OCI-LY7 (cell line): ENCODE data around the gene RBM6. TPM values are rescaled to one million over a fixed set of nuclear protein-coding genes. Genes with fewer than 3 reads are reported as not detected.

ENCODE experiments used
- Bru-seq: library from RNA; stranded (reverse); fragments of 400-500 nt; gene quantifications from one replicate; lab custom pipeline; 2021; lab: Mats Ljungman, UMichigan
- BruChase-seq, 2 experiments: library from RNA; stranded (reverse); fragments of 400-500 nt; gene quantifications; one replicate each; lab custom pipeline; 2021; lab: Mats Ljungman, UMichigan
- BruUV-seq: library from RNA; stranded (reverse); fragments of 400-500 nt; replicated peaks from 2 replicates; lab custom pipeline; 2021; lab: Mats Ljungman, UMichigan
- CTCF ChIA-PET: fragments of 300-600 bp; sonication (Branson Sonifier 250); formaldehyde crosslinking; loops from one replicate; lab custom pipeline; 2022; ENCODE audit warnings: antibody characterized with exemption; ENCODE audit not compliant: unreplicated experiment; lab: Charles Lee
- POLR2A ChIA-PET: fragments of 300-600 bp; sonication (Branson Sonifier 250); formaldehyde crosslinking; loops from one replicate; lab custom pipeline; 2022; ENCODE audit warnings: antibody characterized with exemption; lab: Charles Lee
- DNase-seq: peaks from one replicate; pipeline ENCODE4 v3.0.0-alpha.2; 2015; ENCODE audit warnings: low spot score
- H2AFZ ChIP-seq: fragments of 200-600 bp; sonication (generic), shearing (Covaris generic); 2 replicates; pipeline ENCODE4 v1.6.1; 2014; ENCODE audit warnings: mild to moderate bottlenecking, antibody characterized with exemption, low read length, moderate library complexity
- H3K27ac ChIP-seq: fragments of 200-600 bp; sonication (generic); 2 replicates; pipeline ENCODE4 v1.5.1; 2014; ENCODE audit warnings: mixed run types, low read depth, mild to moderate bottlenecking, moderate library complexity, low read length, inconsistent platforms; ENCODE audit not compliant: poor library complexity, severe bottlenecking
- H3K36me3 ChIP-seq: fragments of 200-600 bp; sonication (generic); 2 replicates; pipeline ENCODE4 v1.6.1; 2014; ENCODE audit warnings: mild to moderate bottlenecking, antibody characterized with exemption, low read length, moderate library complexity, mixed read lengths; ENCODE audit not compliant: insufficient read depth
- H3K4me1 ChIP-seq: fragments of 200-600 bp; sonication (generic); 2 replicates; pipeline ENCODE4 v1.5.1; 2014; ENCODE audit warnings: mild to moderate bottlenecking, low read length; ENCODE audit not compliant: insufficient read depth, poor library complexity, severe bottlenecking
- H3K4me2 ChIP-seq: fragments of 200-600 bp; sonication (generic); 2 replicates; pipeline ENCODE4 v1.6.1; 2014; ENCODE audit warnings: mild to moderate bottlenecking, low read length
- H3K4me3 ChIP-seq: fragments of 200-600 bp; sonication (generic); 2 replicates; pipeline ENCODE4 v1.5.1; 2014; ENCODE audit warnings: mild to moderate bottlenecking, low read depth, low read length; ENCODE audit not compliant: poor library complexity, severe bottlenecking
- H3K79me2 ChIP-seq: fragments of 200-600 bp; sonication (generic); 2 replicates; pipeline ENCODE4 v1.6.1; 2016; ENCODE audit warnings: low read depth, mild to moderate bottlenecking, low read length, moderate library complexity, mixed read lengths; ENCODE audit not compliant: insufficient read depth
- H3K9me2 ChIP-seq: fragments of 200-600 bp; sonication (generic); 2 replicates; pipeline ENCODE4 v1.6.1; 2016; ENCODE audit warnings: mild to moderate bottlenecking, low read length, mixed read lengths; ENCODE audit not compliant: insufficient read depth
- H3K9me3 ChIP-seq: fragments of 200-600 bp; sonication (generic); 2 replicates; pipeline ENCODE4 v1.6.1; 2014; ENCODE audit warnings: mild to moderate bottlenecking, mixed run types, low read length, mixed read lengths
- H4K20me1 ChIP-seq: fragments of 200-600 bp; sonication (generic); 2 replicates; pipeline ENCODE4 v1.6.1; 2014; ENCODE audit warnings: mild to moderate bottlenecking, antibody characterized with exemption, low read length, moderate library complexity, mixed read lengths; ENCODE audit not compliant: insufficient read depth
- CTCF ChIP-seq: fragments of 200-600 bp; sonication (generic); conservative IDR thresholded peaks from 2 replicates; pipeline ENCODE4 v1.5.1; 2014; ENCODE audit warnings: mild to moderate bottlenecking, antibody characterized with exemption, low read length, moderate library complexity, mixed read lengths
- EZH2phosphoT487 ChIP-seq: fragments of 200-600 bp; sonication (generic); IDR thresholded peaks from 2 replicates; pipeline ENCODE4 v1.6.1; 2018; ENCODE audit warnings: low read depth, borderline replicate concordance, mild to moderate bottlenecking, mixed run types, antibody characterized with exemption, low read length, moderate library complexity, mixed read lengths
- intact Hi-C: fragments of 100-400 bp; cut with micrococcal nuclease; formaldehyde crosslinking; loops from one replicate; pipeline ENCODE4 v1.10.0; 2022; ENCODE audit not compliant: unreplicated experiment
- long read RNA-seq: library from polyadenylated mRNA; stranded (forward); transcript quantifications from one replicate; pipeline ENCODE4 v2.0.0, GENCODE V29; 2022
- total RNA-seq, 2 experiments: library from RNA; depleted of rRNA in 1 of 2; stranded (reverse); fragments of >200 nt in 1 of 2; shearing (Covaris generic) in 1 of 2; gene quantifications; 2 replicates each; pipeline ENCODE4 v1.2.3, GENCODE V29; 2014 to 2022

The RBM6 gene
- 83.7 and 134 TPM in 2 replicates for total RNA-seq (2014; rRNA removed; shearing (Covaris generic))
- 173 and 185 TPM in 2 replicates for total RNA-seq (2022)
- percentile 93 among the genes with signal in this experiment for Bru-seq, nascent RNA
- BruChase-seq, experiment 1, labeled RNA remaining after a 6-hour chase: percentile 96 among the genes with signal in this experiment
- percentile 95 among the genes with signal in this experiment for BruChase-seq, experiment 2, labeled RNA remaining after a 2-hour chase
- long read RNA-seq, full-length matches to known transcripts: 54 of 114 reads
- long read RNA-seq, partial matches to known transcripts: 22 of 114 reads
- long read RNA-seq, other reads (novel, unspliced or antisense): 38 of 114 reads

- ChIA-PET CTCF (interaction anchor here (1.6 to 1.9 kb wide), 2 partner anchors 9 to 11 kb away, joined by 4 to 6 read pairs; partner anchors contain the start of gene MON1A), POLR2A (interaction anchor here (0.5 to 2.7 kb wide), 6 partner anchors 10 to 114 kb away, joined by 3 to 32 read pairs (median 4); partner anchors contain the start of gene MON1A)
- peak; percentile 99 for DNase-seq
- Histone ChIP-seq H3K4me1 (peaks cover 35% of the 10 kb centered on the region), H3K9me3 (peaks cover 16% of the 10 kb centered on the region), H2AFZ (peak within 1 kb of the TSS; percentile 69; the same call in 1 of the 2 replicates), H3K4me3 (peak within 1 kb of the TSS; percentile 85), H4K20me1 (no peaks in the 10 kb centered on the region), H3K27ac (peak within 1 kb of the TSS; percentile 81), H3K36me3 (peaks cover 31% of the 10 kb centered on the region), H3K4me2 (peak within 1 kb of the TSS; percentile 82), H3K79me2 (peaks cover 48% of the 10 kb centered on the region), H3K9me2 (no peaks in the 10 kb centered on the region)
- no peak for TF ChIP-seq EZH2phosphoT487
- no peak for TF ChIP-seq CTCF
- intact Hi-C loops: loop anchor here (5.0 kb wide), 1 partner anchor 147 kb away; the partner anchor contains the start of gene RBM5
- BruUV-seq: no TSS peak
Measured at GRCh38 chr3:49939858-49940666, at the start of gene RBM6. Gene RBM6 (plus strand): TSS chr3:49940150. CDS start chr3:49962642, 22,492 bp downstream.

GRCh38 chr3:49895791-49896190, 44.2 kb upstream of the RBM6 start:
- H3K9me3 ChIP-seq: no peaks in the 10 kb centered on the region
- no peaks in the 10 kb centered on the region for H3K79me2 ChIP-seq
- H2AFZ ChIP-seq: no peak overlapping the region
- TF ChIP-seq EZH2phosphoT487 (no peak), CTCF (no peak)
- intact Hi-C loops: no loop called here
- H3K4me1 ChIP-seq: peaks cover 10% of the 10 kb centered on the region
- H4K20me1 ChIP-seq: no peaks in the 10 kb centered on the region
- H3K4me2 ChIP-seq: no peak overlapping the region
- no peak for DNase-seq
- no peak overlapping the region for H3K4me3 ChIP-seq
- BruUV-seq: no TSS peak
- H3K27ac ChIP-seq: no peak overlapping the region
- ChIA-PET POLR2A (no interaction called here), CTCF (interaction anchor here (0.6 kb wide), 2 partner anchors 69 to 94 kb away, joined by 3 read pairs; no protein-coding TSS in a partner anchor)
- H3K36me3 ChIP-seq: no peaks in the 10 kb centered on the region
- no peaks in the 10 kb centered on the region for H3K9me2 ChIP-seq
